ENCODE data around the gene CHRNE.

Gene CHRNE

GRCh38 chr17:4893721-4894560 lies 9.0 kb downstream of the CHRNE start:
- Histone ChIP-seq H3K27ac (ENCODE audit: low read length) (no peak overlapping the region), H3K4me3 (ENCODE audit: low read depth in 1 of 2, low read length in 2 of 2) (no peak overlapping the region), H3K27me3 (ENCODE audit: low read depth, low read length) (no peaks in the 10 kb centered on the region), H3K4me1 (ENCODE audit: control insufficient read depth in 1 of 2, insufficient read depth in 2 of 2, low read length in 2 of 2) (peaks cover 0 to 5% of the 10 kb centered on the region in 2 donors), H3K36me3 (ENCODE audit: control insufficient read depth in 1 of 2, insufficient read depth in 2 of 2, low read length in 2 of 2) (peaks cover 38 to 80% of the 10 kb centered on the region in 2 donors), H3K9me3 (ENCODE audit: control insufficient read depth in 1 of 2, low read length in 2 of 2) (no peaks in the 10 kb centered on the region)

DNA sequence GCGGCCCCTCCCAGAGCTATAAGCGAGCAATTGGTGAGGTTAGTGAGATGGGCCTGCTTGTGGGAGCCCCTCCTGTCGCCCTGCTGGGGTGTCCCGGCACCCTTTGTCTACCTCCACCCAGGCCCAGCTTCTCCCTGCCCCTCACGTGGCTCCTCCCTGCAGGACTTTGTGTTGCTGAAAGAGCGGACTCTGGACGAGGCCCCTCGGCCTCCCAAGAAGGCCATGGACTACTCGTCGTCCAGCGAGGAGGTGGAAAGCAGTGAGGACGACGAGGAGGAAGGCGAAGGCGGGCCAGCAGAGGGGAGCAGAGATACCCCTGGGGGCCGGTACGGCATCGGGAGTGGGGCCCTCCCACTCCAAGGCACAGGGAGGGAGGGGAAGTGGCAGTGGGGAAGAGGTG lies 9.6 kb downstream of the CHRNE start:
- Histone ChIP-seq H3K27me3 (ENCODE audit: low read depth, low read length) (no peaks in the 10 kb centered on the region), H3K36me3 (ENCODE audit: control insufficient read depth in 1 of 2, insufficient read depth in 2 of 2, low read length in 2 of 2) (peaks cover 38 to 80% of the 10 kb centered on the region in 2 donors), H3K4me3 (ENCODE audit: low read depth in 1 of 2, low read length in 2 of 2) (no peak overlapping the region), H3K27ac (ENCODE audit: low read length) (no peak overlapping the region), H3K9me3 (ENCODE audit: control insufficient read depth in 1 of 2, low read length in 2 of 2) (no peaks in the 10 kb centered on the region), H3K4me1 (ENCODE audit: control insufficient read depth in 1 of 2, insufficient read depth in 2 of 2, low read length in 2 of 2) (no peaks in the 10 kb centered on the region)

GRCh38 chr17:4892499-4893221 lies 10.2 kb downstream of the CHRNE start:
- H3K27me3 ChIP-seq (ENCODE audit: low read depth, low read length): no peaks in the 10 kb centered on the region
- H3K27ac ChIP-seq (ENCODE audit: low read length): no peak overlapping the region
- peaks cover 38 to 83% of the 10 kb centered on the region in 2 donors for H3K36me3 ChIP-seq (ENCODE audit: control insufficient read depth in 1 of 2, insufficient read depth in 2 of 2, low read length in 2 of 2)

GRCh38 chr17:4891411-4892410 lies 11.2 kb downstream of the CHRNE start:
- H3K36me3 ChIP-seq (ENCODE audit: control insufficient read depth in 1 of 2, insufficient read depth in 2 of 2, low read length in 2 of 2): peaks cover 44 to 85% of the 10 kb centered on the region in 2 donors
- H3K9me3 ChIP-seq (ENCODE audit: control insufficient read depth in 1 of 2, low read length in 2 of 2): no peaks in the 10 kb centered on the region
- H3K27me3 ChIP-seq (ENCODE audit: low read depth, low read length): no peaks in the 10 kb centered on the region
- H3K4me1 ChIP-seq (ENCODE audit: control insufficient read depth in 1 of 2, insufficient read depth in 2 of 2, low read length in 2 of 2): no peaks in the 10 kb centered on the region
- no peak overlapping the region for H3K4me3 ChIP-seq (ENCODE audit: low read depth in 1 of 2, low read length in 2 of 2)
- no peak overlapping the region for H3K27ac ChIP-seq (ENCODE audit: low read length)

More at GRCh38 chr17:4892499-4893221, 10.2 kb downstream of the CHRNE start:
- Histone ChIP-seq H3K4me3 (ENCODE audit: low read depth in 1 of 2, low read length in 2 of 2) (no peak overlapping the region), H3K9me3 (ENCODE audit: control insufficient read depth in 1 of 2, low read length in 2 of 2) (no peaks in the 10 kb centered on the region), H3K4me1 (ENCODE audit: control insufficient read depth in 1 of 2, insufficient read depth in 2 of 2, low read length in 2 of 2) (no peaks in the 10 kb centered on the region)

DNA sequence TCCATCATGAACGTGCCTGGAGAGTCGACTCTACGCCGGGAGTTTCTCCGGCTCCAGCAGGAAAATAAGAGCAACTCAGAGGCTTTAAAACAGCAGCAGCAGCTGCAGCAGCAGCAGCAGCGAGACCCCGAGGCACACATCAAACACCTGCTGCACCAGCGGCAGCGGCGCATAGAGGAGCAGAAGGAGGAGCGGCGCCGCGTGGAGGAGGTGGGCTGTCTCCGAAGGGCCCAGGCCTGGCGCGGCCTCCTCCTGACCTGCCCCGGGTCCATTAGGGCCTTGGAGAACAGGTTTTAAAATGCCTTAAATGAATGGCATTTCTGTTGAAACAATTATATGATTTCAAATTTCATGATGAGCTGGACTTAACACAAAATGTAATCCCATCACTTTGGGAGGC lies 15.3 kb downstream of the CHRNE start:
- Histone ChIP-seq H3K27ac (ENCODE audit: low read length) (no peak overlapping the region), H3K9me3 (ENCODE audit: control insufficient read depth in 1 of 2, low read length in 2 of 2) (no peaks in the 10 kb centered on the region), H3K36me3 (ENCODE audit: control insufficient read depth in 1 of 2, insufficient read depth in 2 of 2, low read length in 2 of 2) (peaks cover 46 to 74% of the 10 kb centered on the region in 2 donors), H3K4me3 (ENCODE audit: low read depth in 1 of 2, low read length in 2 of 2) (no peak overlapping the region), H3K4me1 (ENCODE audit: control insufficient read depth in 1 of 2, insufficient read depth in 2 of 2, low read length in 2 of 2) (no peaks in the 10 kb centered on the region), H3K27me3 (ENCODE audit: low read depth, low read length) (no peaks in the 10 kb centered on the region)

- Histone ChIP-seq H3K36me3 (ENCODE audit: control insufficient read depth in 1 of 2, insufficient read depth in 2 of 2, low read length in 2 of 2) (peaks cover 44 to 66% of the 10 kb centered on the region in 2 donors), H3K27me3 (ENCODE audit: low read depth, low read length) (no peaks in the 10 kb centered on the region), H3K27ac (ENCODE audit: low read length) (no peak overlapping the region), H3K4me3 (ENCODE audit: low read depth in 1 of 2, low read length in 2 of 2) (no peak overlapping the region), H3K4me1 (ENCODE audit: control insufficient read depth in 1 of 2, insufficient read depth in 2 of 2, low read length in 2 of 2) (peaks cover 0 to 1% of the 10 kb centered on the region in 2 donors), H3K9me3 (ENCODE audit: control insufficient read depth in 1 of 2, low read length in 2 of 2) (no peaks in the 10 kb centered on the region)
Observed at GRCh38 chr17:4886830-4887229, 16.1 kb downstream of the CHRNE start.

- Histone ChIP-seq H3K36me3 (ENCODE audit: control insufficient read depth in 1 of 2, insufficient read depth in 2 of 2, low read length in 2 of 2) (peaks cover 30 to 60% of the 10 kb centered on the region in 2 donors), H3K4me1 (ENCODE audit: control insufficient read depth in 1 of 2, insufficient read depth in 2 of 2, low read length in 2 of 2) (peaks cover 0 to 6% of the 10 kb centered on the region in 2 donors), H3K27me3 (ENCODE audit: low read depth, low read length) (no peaks in the 10 kb centered on the region), H3K4me3 (ENCODE audit: low read depth in 1 of 2, low read length in 2 of 2) (no peak overlapping the region), H3K27ac (ENCODE audit: low read length) (no peak overlapping the region), H3K9me3 (ENCODE audit: control insufficient read depth in 1 of 2, low read length in 2 of 2) (no peaks in the 10 kb centered on the region)
Observed at GRCh38 chr17:4884489-4884888, 18.4 kb downstream of the CHRNE start.

DNA sequence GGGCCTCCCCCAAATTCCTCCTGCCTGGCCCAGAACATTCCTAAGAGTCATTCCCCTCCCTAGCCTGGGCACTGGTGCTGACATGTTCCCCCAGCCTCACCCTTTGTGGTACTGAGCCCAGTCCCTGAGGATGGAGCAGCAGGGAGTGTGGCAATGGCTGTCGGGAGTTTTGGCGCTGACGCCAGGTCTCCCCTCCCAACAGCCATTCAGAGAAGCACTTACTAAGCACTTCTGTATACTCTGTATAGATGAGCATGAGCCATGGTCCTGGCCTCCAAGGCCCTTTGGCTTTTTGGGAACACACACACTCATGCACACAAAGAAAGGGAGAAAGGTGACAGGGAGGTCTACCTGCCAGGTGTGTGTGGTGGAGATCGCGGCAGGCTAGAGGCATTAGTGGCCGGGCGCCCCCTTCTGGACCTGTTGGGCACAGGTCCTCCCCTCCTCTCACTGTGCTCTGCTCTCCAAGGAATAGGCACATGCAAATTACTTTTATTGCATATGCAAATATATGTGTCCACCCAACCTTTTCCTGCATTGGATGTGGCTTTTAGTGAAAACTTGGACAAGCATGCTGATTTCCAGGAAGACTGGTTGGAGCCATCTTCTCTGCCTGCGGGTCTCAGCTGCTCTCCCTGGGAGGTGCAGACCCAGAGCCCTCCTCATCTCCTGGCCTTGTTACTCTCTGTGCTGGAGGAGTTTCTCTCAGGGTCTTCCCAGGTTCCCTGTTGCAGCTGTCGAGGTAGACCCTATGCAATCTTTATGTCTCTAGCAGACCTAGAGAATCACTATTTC lies 20.9 kb downstream of the CHRNE start:
- Histone ChIP-seq H3K36me3 (ENCODE audit: control insufficient read depth in 1 of 2, insufficient read depth in 2 of 2, low read length in 2 of 2) (peaks cover 33 to 63% of the 10 kb centered on the region in 2 donors), H3K27me3 (ENCODE audit: low read depth, low read length) (no peaks in the 10 kb centered on the region), H3K27ac (ENCODE audit: low read length) (no peak overlapping the region), H3K4me1 (ENCODE audit: control insufficient read depth in 1 of 2, insufficient read depth in 2 of 2, low read length in 2 of 2) (peaks cover 0 to 6% of the 10 kb centered on the region in 2 donors), H3K9me3 (ENCODE audit: control insufficient read depth in 1 of 2, low read length in 2 of 2) (no peaks in the 10 kb centered on the region), H3K4me3 (ENCODE audit: low read depth in 1 of 2, low read length in 2 of 2) (no peak overlapping the region)

- Histone ChIP-seq H3K27ac (ENCODE audit: low read length) (no peak overlapping the region), H3K27me3 (ENCODE audit: low read depth, low read length) (no peaks in the 10 kb centered on the region), H3K4me1 (ENCODE audit: control insufficient read depth in 1 of 2, insufficient read depth in 2 of 2, low read length in 2 of 2) (peaks cover 0 to 6% of the 10 kb centered on the region in 2 donors), H3K4me3 (ENCODE audit: low read depth in 1 of 2, low read length in 2 of 2) (no peak overlapping the region), H3K9me3 (ENCODE audit: control insufficient read depth in 1 of 2, low read length in 2 of 2) (no peaks in the 10 kb centered on the region), H3K36me3 (ENCODE audit: control insufficient read depth in 1 of 2, insufficient read depth in 2 of 2, low read length in 2 of 2) (peaks cover 24 to 52% of the 10 kb centered on the region in 2 donors)
Observed at GRCh38 chr17:4880857-4881256, 22.0 kb downstream of the CHRNE start.

DNA sequence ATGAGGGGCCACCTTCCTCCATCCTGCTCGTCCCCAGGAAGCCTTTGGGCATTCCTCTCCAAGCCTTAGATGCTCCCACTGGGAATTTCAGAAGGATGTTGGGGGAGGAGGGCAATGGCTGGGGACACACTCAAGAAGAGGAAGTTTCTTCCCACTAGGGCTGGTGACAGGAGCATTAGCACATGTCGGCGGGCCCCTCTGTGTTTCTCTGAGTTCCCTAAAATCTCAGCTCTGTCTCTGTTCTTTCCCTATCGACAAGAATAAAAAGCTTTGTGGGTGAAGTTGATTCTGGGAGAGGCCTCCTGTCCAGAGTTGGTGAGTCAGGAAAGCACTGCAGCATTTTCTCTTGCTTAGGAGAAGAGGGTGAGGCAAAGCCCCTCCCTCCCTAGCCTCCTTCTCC lies 23.3 kb downstream of the CHRNE start:
- Histone ChIP-seq H3K27ac (ENCODE audit: low read length) (no peak overlapping the region), H3K4me3 (ENCODE audit: low read depth in 1 of 2, low read length in 2 of 2) (no peak overlapping the region), H3K4me1 (ENCODE audit: control insufficient read depth in 1 of 2, insufficient read depth in 2 of 2, low read length in 2 of 2) (peaks cover 0 to 6% of the 10 kb centered on the region in 2 donors), H3K27me3 (ENCODE audit: low read depth, low read length) (no peaks in the 10 kb centered on the region), H3K36me3 (ENCODE audit: control insufficient read depth in 1 of 2, insufficient read depth in 2 of 2, low read length in 2 of 2) (peaks cover 12 to 39% of the 10 kb centered on the region in 2 donors), H3K9me3 (ENCODE audit: control insufficient read depth in 1 of 2, low read length in 2 of 2) (no peaks in the 10 kb centered on the region)
